K562 (cell line): ENCODE results near the gene ORC2. TPM values are rescaled to one million over a fixed set of nuclear protein-coding genes. Genes with fewer than 3 reads are reported as not detected.
A peak's percentile ranks its signal among the peaks of the same experiment; 100 is the strongest.

Experiments
- ARHGAP35 ChIP-seq: fragments of 450-650 bp; IDR thresholded peaks from 2 replicates; pipeline ENCODE4 v1.6.1; 2018; ENCODE audit not compliant: partially characterized antibody
- KAT8 ChIP-seq: fragments of 450-650 bp; IDR thresholded peaks from 2 replicates; pipeline ENCODE4 v1.6.1; 2016; ENCODE audit warnings: low read depth, mild to moderate bottlenecking
- MEF2D ChIP-seq: conservative IDR thresholded peaks from 2 replicates; pipeline ENCODE4 v1.6.1; 2016; ENCODE audit warnings: low read depth, missing genetic modification characterization, missing compliant biosample characterization
- NR2C1 ChIP-seq, 2 experiments: fragments of 450-650 bp; IDR thresholded peaks; 2 replicates each; pipeline ENCODE4 v1.6.1; 2017; ENCODE audit warnings: mild to moderate bottlenecking in 2 of 2, antibody characterized with exemption in 1 of 2, inconsistent platforms in 1 of 2, missing compliant biosample characterization in 1 of 2, missing genetic modification characterization in 1 of 2
- PCBP2 ChIP-seq: fragments of 200-400 bp; formaldehyde crosslinking; IDR thresholded peaks from 2 replicates; pipeline ENCODE4 v1.6.1; 2018; ENCODE audit warnings: low read length, low read depth, mild to moderate bottlenecking, moderate library complexity; ENCODE audit not compliant: poor library complexity, severe bottlenecking
- SMARCB1 ChIP-seq: IDR thresholded peaks from 2 replicates; pipeline ENCODE4 v1.6.1; 2011; ENCODE audit warnings: improper control_type of control experiment, low read depth; ENCODE audit not compliant: insufficient read length
- SNIP1 ChIP-seq: fragments of 450-650 bp; IDR thresholded peaks from 2 replicates; pipeline ENCODE4 v1.7.1; 2017; ENCODE audit warnings: low read depth, mild to moderate bottlenecking
- SP1 ChIP-seq: sonication (generic); formaldehyde crosslinking; IDR thresholded peaks from 2 replicates; pipeline ENCODE4 v1.8.1; 2022; ENCODE audit warnings: mild to moderate bottlenecking, missing genetic modification reagents
- U2AF1 ChIP-seq: fragments of 200-400 bp; formaldehyde crosslinking; optimal IDR thresholded peaks from 2 replicates; pipeline ENCODE3; 2017; ENCODE audit warnings: mild to moderate bottlenecking, low read depth, low read length, moderate library complexity
- XRCC5 ChIP-seq: fragments of 200-400 bp; formaldehyde crosslinking; IDR thresholded peaks from 2 replicates; pipeline ENCODE4 v1.6.1; 2017; ENCODE audit warnings: low read depth, mild to moderate bottlenecking, low read length
- ZKSCAN8 ChIP-seq: fragments of 200-800 bp; sonication (Bioruptor generic); IDR thresholded peaks from 2 replicates; pipeline ENCODE4 v1.6.1; 2016; ENCODE audit warnings: missing genetic modification characterization, missing compliant biosample characterization
- ZNF224 ChIP-seq: sonication (generic); formaldehyde crosslinking; IDR thresholded peaks from 2 replicates; pipeline ENCODE4 v1.8.0; 2022; ENCODE audit warnings: mild to moderate bottlenecking, missing genetic modification reagents
- ZNF24 ChIP-seq: fragments of 450-650 bp; IDR thresholded peaks from 2 replicates; pipeline ENCODE4 v1.6.1; 2016
- polyA plus RNA-seq, 8 experiments: library from polyadenylated mRNA; depleted of rRNA in 4 of 8; stranded (reverse) in 5 of 8; unstranded in 3 of 8; fragments of >200 nt; fragmentation: Nextera tagmentation in 2 of 8; fragmentation: Illumina TruSeq in 1 of 8; extraction: Ambion mirVana in 2 of 8; extraction: Trizol in 1 of 8; gene quantifications; 2 replicates each; pipeline versions ENCODE4 v1.2.1 to v1.2.3, GENCODE V29; 2011 to 2014; ENCODE audit warnings: inconsistent platforms in 1 of 8, missing spikeins in 1 of 8
- total RNA-seq, 7 experiments: library from RNA; depleted of rRNA in 6 of 7; stranded (reverse); fragments of >200 nt in 6 of 7; fragmentation: Illumina TruSeq in 2 of 7; extraction: Trizol in 2 of 7; gene quantifications; 2 replicates each; pipeline versions ENCODE4 v1.2.1 to v1.2.3, GENCODE V29; 2011 to 2021; ENCODE audit warnings: low replicate concordance in 1 of 7
- TF ChIP-seq, protein P1 (sequence below): fragments of 250-450 bp; sonication (Bioruptor Pico); IDR thresholded peaks from 2 replicates; pipeline ENCODE4 v1.4.0; 2020; ENCODE audit warnings: mild to moderate bottlenecking, moderate library complexity
- TF ChIP-seq, protein P2 (sequence below): sonication (generic); formaldehyde crosslinking; IDR thresholded peaks from 2 replicates; pipeline ENCODE4 v1.8.0; 2022; ENCODE audit warnings: mild to moderate bottlenecking, missing genetic modification reagents
- TF ChIP-seq, protein P3 (sequence below): sonication (generic); formaldehyde crosslinking; IDR thresholded peaks from 2 replicates; pipeline ENCODE4 v1.8.1; 2023; ENCODE audit warnings: mild to moderate bottlenecking, missing genetic modification reagents

ORC2 gene
- total and polyA plus RNA-seq, 9 of the 15 experiments (the other 6 are each of a cell fraction or from before 2014, with no cell fraction given), result 5.6 to 41.1 (median 19.0) TPM

DNA sequence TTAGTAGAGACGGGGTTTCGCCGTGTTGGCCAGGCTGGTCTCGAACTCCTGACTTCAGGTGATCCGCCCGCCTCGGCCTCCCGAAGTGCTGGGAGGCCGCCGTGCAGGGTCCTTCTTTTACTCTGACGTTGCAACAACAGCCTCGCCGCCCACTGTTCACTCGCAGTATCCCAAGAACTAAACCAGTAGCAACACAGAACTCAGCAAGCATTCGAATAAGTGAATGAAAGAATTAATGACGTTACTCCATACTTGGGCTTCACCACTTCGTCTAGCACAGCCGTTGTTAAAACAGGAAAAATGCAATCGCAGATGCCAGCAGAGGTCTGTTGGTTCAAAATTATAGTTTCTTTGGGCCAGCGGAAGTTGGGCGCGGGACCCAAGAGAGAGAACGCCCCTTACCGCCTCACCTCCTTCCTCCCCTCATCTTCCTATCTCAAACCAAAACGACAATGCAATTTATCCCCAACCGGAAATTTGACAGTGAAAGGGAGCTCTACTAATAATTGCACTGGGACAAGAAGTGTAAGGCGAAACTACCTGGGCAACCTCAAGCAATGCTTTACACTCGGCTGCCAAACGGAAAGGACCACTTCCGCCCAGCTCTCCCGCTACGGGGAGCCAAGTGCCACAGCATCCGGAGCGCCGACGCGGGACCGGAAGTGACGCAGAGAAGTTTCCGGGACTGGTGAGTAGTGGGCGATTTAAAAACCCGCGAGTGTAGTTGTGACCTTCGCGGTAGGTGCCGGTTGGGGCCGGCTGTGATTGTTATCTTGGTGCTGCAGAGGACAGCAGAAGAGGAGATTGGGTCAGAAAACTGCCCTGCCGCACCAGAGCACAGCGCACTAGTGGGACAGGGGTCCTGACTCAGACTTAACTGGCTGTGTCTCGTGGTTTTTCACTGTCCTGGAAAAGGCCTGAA lies 74.5 kb downstream of the ORC2 start, which contains the start of the genes NIF3L1 and PPIL3 (continued):
- TF ChIP-seq ZKSCAN8 (CRISPR knock-in tag), result 0 out of 2 replicates have a peak, but pooled peaks have one; percentile 21
- TF ChIP-seq MEF2D (tag), result no peak
- TF ChIP-seq SP1 (CRISPR knock-in tag), result peak; percentile 67; the same call in 1 of the 2 replicates
- TF ChIP-seq, protein P1, sequence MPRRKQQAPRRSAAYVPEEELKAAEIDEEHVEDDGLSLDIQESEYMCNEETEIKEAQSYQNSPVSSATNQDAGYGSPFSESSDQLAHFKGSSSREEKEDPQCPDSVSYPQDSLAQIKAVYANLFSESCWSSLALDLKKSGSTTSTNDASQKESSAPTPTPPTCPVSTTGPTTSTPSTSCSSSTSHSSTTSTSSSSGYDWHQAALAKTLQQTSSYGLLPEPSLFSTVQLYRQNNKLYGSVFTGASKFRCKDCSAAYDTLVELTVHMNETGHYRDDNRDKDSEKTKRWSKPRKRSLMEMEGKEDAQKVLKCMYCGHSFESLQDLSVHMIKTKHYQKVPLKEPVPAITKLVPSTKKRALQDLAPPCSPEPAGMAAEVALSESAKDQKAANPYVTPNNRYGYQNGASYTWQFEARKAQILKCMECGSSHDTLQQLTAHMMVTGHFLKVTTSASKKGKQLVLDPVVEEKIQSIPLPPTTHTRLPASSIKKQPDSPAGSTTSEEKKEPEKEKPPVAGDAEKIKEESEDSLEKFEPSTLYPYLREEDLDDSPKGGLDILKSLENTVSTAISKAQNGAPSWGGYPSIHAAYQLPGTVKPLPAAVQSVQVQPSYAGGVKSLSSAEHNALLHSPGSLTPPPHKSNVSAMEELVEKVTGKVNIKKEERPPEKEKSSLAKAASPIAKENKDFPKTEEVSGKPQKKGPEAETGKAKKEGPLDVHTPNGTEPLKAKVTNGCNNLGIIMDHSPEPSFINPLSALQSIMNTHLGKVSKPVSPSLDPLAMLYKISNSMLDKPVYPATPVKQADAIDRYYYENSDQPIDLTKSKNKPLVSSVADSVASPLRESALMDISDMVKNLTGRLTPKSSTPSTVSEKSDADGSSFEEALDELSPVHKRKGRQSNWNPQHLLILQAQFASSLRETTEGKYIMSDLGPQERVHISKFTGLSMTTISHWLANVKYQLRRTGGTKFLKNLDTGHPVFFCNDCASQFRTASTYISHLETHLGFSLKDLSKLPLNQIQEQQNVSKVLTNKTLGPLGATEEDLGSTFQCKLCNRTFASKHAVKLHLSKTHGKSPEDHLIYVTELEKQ (CRISPR knock-in tag), result no peak
- TF ChIP-seq NR2C1 (IDR thresholded peaks at IDR 0.05), result peak; percentile 77
- peak; percentile 78 for TF ChIP-seq NR2C1 (tag; IDR thresholded peaks at IDR 0.05)
- TF ChIP-seq, protein P2, sequence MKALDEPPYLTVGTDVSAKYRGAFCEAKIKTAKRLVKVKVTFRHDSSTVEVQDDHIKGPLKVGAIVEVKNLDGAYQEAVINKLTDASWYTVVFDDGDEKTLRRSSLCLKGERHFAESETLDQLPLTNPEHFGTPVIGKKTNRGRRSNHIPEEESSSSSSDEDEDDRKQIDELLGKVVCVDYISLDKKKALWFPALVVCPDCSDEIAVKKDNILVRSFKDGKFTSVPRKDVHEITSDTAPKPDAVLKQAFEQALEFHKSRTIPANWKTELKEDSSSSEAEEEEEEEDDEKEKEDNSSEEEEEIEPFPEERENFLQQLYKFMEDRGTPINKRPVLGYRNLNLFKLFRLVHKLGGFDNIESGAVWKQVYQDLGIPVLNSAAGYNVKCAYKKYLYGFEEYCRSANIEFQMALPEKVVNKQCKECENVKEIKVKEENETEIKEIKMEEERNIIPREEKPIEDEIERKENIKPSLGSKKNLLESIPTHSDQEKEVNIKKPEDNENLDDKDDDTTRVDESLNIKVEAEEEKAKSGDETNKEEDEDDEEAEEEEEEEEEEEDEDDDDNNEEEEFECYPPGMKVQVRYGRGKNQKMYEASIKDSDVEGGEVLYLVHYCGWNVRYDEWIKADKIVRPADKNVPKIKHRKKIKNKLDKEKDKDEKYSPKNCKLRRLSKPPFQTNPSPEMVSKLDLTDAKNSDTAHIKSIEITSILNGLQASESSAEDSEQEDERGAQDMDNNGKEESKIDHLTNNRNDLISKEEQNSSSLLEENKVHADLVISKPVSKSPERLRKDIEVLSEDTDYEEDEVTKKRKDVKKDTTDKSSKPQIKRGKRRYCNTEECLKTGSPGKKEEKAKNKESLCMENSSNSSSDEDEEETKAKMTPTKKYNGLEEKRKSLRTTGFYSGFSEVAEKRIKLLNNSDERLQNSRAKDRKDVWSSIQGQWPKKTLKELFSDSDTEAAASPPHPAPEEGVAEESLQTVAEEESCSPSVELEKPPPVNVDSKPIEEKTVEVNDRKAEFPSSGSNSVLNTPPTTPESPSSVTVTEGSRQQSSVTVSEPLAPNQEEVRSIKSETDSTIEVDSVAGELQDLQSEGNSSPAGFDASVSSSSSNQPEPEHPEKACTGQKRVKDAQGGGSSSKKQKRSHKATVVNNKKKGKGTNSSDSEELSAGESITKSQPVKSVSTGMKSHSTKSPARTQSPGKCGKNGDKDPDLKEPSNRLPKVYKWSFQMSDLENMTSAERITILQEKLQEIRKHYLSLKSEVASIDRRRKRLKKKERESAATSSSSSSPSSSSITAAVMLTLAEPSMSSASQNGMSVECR (CRISPR knock-in tag), result peak; percentile 55; the same call in 1 of the 2 replicates
- TF ChIP-seq, protein P3, sequence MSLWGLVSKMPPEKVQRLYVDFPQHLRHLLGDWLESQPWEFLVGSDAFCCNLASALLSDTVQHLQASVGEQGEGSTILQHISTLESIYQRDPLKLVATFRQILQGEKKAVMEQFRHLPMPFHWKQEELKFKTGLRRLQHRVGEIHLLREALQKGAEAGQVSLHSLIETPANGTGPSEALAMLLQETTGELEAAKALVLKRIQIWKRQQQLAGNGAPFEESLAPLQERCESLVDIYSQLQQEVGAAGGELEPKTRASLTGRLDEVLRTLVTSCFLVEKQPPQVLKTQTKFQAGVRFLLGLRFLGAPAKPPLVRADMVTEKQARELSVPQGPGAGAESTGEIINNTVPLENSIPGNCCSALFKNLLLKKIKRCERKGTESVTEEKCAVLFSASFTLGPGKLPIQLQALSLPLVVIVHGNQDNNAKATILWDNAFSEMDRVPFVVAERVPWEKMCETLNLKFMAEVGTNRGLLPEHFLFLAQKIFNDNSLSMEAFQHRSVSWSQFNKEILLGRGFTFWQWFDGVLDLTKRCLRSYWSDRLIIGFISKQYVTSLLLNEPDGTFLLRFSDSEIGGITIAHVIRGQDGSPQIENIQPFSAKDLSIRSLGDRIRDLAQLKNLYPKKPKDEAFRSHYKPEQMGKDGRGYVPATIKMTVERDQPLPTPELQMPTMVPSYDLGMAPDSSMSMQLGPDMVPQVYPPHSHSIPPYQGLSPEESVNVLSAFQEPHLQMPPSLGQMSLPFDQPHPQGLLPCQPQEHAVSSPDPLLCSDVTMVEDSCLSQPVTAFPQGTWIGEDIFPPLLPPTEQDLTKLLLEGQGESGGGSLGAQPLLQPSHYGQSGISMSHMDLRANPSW, result 0 out of 2 replicates have a peak, but pooled peaks have one; percentile 18
- no peak for TF ChIP-seq U2AF1
- TF ChIP-seq ZNF224, result no peak
- peak; percentile 93 for TF ChIP-seq ZNF24
- no peak for TF ChIP-seq KAT8
- TF ChIP-seq PCBP2, result no peak
- peak; percentile 66 for TF ChIP-seq XRCC5
- TF ChIP-seq SNIP1, result no peak
- TF ChIP-seq ARHGAP35, result no peak
- no peak for TF ChIP-seq SMARCB1
